ENCODE measurements around the gene TM9SF1.

DNA sequence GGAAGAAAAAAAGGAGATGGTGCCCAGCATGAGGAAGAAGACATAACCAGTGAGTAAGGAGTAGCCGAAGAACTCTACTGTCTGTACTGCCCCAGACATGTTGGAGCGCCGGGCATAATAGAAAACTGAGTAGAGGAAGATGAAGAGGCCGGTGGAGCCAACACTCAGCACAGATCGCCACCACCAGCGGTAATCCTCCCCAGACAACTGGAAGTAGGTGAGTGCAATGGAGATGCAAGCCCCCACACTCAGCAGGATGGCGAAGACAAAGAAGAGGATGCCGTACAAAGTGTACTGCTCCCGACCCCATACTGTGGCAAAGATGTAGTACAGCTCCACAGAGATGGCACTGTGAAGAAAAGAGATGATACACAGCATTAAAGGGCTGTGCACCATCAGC is 5.8 kb downstream of the TM9SF1 start:
- TF ChIP-seq, protein P1, sequence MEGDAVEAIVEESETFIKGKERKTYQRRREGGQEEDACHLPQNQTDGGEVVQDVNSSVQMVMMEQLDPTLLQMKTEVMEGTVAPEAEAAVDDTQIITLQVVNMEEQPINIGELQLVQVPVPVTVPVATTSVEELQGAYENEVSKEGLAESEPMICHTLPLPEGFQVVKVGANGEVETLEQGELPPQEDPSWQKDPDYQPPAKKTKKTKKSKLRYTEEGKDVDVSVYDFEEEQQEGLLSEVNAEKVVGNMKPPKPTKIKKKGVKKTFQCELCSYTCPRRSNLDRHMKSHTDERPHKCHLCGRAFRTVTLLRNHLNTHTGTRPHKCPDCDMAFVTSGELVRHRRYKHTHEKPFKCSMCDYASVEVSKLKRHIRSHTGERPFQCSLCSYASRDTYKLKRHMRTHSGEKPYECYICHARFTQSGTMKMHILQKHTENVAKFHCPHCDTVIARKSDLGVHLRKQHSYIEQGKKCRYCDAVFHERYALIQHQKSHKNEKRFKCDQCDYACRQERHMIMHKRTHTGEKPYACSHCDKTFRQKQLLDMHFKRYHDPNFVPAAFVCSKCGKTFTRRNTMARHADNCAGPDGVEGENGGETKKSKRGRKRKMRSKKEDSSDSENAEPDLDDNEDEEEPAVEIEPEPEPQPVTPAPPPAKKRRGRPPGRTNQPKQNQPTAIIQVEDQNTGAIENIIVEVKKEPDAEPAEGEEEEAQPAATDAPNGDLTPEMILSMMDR (IDR thresholded peaks at IDR 0.05; ENCODE audit: borderline replicate concordance, extremely low read depth, low read length, poor library complexity, severe bottlenecking): no peak
- TF ChIP-seq EZH2 (IDR thresholded peaks at IDR 0.05; ENCODE audit: borderline replicate concordance, low read depth, low read length, severe bottlenecking): no peak
